MG63 (cell line): Measurements from ENCODE around the gene TMC8. TPM values are rescaled to one million over a fixed set of nuclear protein-coding genes. Genes with fewer than 3 reads are reported as not detected.
"Not testable (repeated sequence)": the region's sequence is repeated elsewhere in the genome, so short reads cannot be mapped to it uniquely, and the experiment has no call there.

Experiments
- DNase-seq: peaks from one replicate; pipeline ENCODE4 v3.0.0-alpha.2; 2020
- H3K27me3 ChIP-seq: fragments of 250-450 bp; sonication (Bioruptor Pico); 2 replicates; pipeline ENCODE4 v1.5.1; 2020; ENCODE audit warnings: mild to moderate bottlenecking, moderate library complexity
- H3K36me3 ChIP-seq: fragments of 250-450 bp; sonication (Bioruptor Pico); 2 replicates; pipeline ENCODE4 v1.5.1; 2020; ENCODE audit warnings: mild to moderate bottlenecking, moderate library complexity
- H3K4me3 ChIP-seq: fragments of 250-450 bp; sonication (Bioruptor Pico); 2 replicates; pipeline ENCODE4 v1.5.1; 2020; ENCODE audit warnings: mild to moderate bottlenecking, moderate library complexity
- H3K9me3 ChIP-seq: fragments of 250-450 bp; sonication (Bioruptor Pico); 2 replicates; pipeline ENCODE4 v1.5.1; 2020; ENCODE audit warnings: mild to moderate bottlenecking, moderate library complexity
- total RNA-seq: library from RNA; depleted of rRNA; stranded (reverse); fragments of >200 nt; shearing (Covaris generic); gene quantifications from 2 replicates; pipeline ENCODE4 v1.2.3, GENCODE V29; 2014; ENCODE audit warnings: low replicate concordance

TMC8 gene
- total RNA-seq, 1 experiment from 2014 or later = not detected

DNA sequence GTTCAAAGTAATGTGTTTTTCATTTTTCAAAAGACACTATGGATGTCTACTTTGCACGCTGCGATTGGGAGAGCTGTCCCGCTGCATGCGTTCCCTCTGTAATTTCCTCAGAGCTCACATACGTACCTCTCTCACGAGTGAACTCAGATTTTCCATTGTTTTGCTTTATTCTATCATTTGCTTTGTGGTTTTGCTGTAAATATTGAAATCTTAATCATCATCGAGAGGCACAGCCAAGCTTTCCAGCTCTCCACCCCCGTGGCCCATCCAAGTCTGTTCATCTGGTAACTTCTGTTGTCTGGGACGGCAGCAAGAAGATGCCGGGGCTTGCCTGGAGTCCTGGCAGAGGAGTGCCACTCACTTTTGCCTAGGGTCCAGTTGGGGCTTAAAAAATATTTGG lies 23.1 kb upstream of the TMC8 start:
- Histone ChIP-seq H3K4me3 (no peak overlapping the region), H3K9me3 (no peaks in the 10 kb centered on the region)
- DNase-seq = no peak

DNA sequence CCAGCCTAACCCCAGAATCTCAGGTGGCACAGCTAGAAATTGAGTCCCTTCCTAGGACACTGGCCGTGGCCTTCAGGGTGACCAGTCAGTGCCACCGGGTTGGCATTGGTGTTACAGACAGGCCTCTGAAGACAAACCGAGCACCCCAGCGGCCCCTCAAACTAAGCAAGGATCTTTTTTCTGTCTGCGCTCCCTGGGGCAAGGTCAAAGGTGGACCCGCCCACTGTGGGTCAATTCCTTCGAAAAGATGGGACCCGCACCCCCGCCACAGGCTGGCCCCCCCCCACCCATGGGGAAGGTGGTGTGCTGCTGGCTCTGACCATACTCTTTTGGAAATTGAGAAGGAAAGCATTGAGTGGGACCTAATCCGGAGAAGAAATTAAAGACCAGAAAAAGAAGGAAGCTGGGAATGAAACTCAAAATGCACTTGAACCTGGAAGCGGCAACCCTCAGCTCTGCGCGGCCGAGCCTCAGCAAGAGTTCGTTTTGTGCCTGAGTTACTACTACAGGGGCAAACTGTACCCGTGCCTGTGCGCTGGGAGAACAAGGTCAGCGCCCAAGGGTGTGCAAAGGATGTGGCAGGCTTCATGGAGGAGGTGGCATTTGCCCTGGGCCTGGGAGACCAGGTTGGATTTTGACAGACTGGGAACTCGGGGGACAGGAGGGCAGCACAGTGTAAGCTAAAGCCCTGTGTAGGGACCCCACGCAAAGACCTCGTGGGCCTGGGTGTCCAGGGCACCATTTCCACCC lies 22.4 kb upstream of the TMC8 start:
- Histone ChIP-seq H3K36me3 (no peaks in the 10 kb centered on the region), H3K4me3 (no peak overlapping the region), H3K9me3 (no peaks in the 10 kb centered on the region), H3K27me3 (no peaks in the 10 kb centered on the region)
- DNase-seq = no peak

More for the DNA sequence above, 23.1 kb upstream of the TMC8 start:
- Histone ChIP-seq H3K36me3 (no peaks in the 10 kb centered on the region), H3K27me3 (no peaks in the 10 kb centered on the region)

DNA sequence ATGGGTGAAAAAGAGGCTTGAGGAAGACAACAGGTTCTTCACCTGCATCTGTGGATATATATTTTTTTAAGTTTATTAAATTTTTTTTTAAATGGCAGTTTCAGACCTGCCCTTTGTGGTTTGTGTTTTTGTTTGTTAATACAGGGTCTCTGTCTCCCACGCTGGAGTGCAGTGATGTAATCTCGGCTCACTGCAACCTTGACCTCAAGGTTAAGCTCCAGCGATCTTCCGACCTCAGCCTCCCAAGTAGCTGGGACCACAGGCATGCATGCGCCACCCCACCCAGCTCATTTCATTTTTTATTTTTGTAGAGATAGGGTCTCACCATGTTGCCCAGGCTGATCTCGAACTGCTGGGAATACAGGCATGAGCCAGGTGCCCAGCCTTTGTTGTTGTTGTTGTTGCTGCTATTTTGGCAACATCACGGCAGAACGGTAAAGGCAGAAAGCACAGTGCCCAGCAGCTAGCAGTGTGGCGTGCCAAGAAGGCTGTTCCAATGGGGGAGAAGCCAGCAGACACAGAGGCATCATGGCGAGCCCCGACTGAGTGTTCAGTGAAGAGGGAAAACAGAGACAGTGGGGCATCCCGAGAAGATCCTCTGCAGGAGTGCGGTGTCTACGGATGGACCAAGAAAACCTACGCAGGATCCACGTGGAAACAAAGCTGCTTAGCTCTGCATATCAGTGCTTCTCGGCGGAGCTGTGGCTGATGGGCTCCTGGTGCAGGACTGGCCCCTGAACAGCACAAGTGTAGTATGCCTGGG lies 21.7 kb upstream of the TMC8 start:
- H3K36me3 ChIP-seq = no peaks in the 10 kb centered on the region
- no peaks in the 10 kb centered on the region for H3K27me3 ChIP-seq
- no peak overlapping the region for H3K4me3 ChIP-seq
- H3K9me3 ChIP-seq = no peaks in the 10 kb centered on the region
- DNase-seq = no peak

DNA sequence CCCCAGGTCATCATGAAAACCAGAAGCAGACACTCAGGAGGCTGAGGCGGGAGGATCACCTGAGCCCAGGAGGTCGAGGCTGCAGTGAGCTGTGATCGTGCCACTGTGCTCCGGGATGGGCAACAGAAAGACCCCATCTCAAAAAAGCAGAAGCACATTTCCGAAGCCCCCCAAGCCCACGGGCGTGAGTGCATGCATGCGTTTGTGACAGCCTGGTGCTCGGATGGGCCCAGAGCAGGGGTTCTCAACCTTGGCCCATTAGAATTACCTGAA lies 21.1 kb upstream of the TMC8 start:
- Histone ChIP-seq H3K4me3 (no peak overlapping the region), H3K9me3 (no peaks in the 10 kb centered on the region), H3K27me3 (no peaks in the 10 kb centered on the region), H3K36me3 (no peaks in the 10 kb centered on the region)
- no peak for DNase-seq

DNA sequence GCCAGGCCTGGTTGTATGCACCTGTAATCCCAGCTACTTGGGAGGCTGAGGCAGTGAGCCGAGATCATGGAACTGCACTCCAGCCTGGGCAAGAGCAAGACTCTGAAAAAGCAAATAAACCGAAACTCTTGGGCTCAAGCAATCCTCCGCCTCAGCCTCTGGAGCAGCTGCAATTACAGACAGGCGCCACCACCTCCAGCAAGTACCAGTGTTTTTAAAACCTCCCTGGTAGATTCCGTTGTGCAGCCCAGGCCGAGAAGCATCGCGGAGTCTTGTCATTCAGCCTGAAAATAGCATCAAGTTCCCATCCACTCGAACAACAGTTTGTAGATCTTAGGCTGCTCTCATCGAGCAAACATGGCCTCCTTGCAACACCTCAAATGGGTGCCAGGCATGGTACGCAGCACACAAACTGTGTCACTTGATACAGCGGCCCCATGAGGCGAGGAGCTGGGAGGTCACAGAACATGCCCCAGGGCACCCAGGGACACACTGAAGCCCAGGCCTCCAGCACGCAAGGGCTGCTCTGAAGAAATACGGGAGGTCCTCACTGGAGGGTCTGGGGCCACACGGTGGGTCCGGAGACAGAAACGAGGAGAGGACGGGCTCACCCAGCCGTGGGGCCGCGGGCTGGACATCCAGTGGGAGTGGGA lies 20.1 kb upstream of the TMC8 start:
- H3K9me3 ChIP-seq = no peaks in the 10 kb centered on the region
- DNase-seq = no peak
- no peaks in the 10 kb centered on the region for H3K27me3 ChIP-seq
- H3K4me3 ChIP-seq = no peak overlapping the region
- H3K36me3 ChIP-seq = no peaks in the 10 kb centered on the region

DNA sequence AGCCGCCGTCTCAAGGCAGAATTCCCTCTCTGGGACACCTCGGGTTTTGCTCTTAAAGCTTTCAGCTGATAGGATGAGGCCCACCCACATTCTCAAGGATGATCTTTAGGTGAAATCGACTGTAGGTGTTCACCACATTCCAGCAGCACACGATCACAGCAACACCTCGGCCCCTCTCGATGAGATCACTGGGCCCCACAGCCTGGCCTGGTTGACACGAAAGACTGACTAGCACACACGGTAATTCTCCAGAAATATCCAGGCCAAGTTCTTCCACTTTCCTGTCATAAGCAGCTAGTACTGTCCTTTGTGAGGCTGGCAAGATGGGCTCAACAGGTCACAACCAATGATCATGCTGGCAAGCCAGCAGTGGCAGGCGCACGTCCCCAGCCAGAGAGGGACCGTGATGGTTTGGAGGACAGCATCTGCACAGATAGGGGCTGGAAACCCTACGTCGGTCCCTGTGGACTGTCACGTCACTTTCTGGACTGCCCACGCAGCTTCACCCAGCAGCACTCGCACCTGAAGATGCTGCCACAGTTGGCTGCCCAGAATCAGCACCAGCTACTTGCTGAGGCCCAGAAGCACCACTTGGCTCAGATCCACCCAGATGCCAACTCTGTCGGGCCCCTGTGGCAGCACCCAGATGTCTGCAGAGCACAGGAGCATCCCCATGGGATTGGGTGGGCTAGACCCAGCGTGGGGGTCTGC lies 19.4 kb upstream of the TMC8 start:
- no peaks in the 10 kb centered on the region for H3K36me3 ChIP-seq
- no peaks in the 10 kb centered on the region for H3K27me3 ChIP-seq
- DNase-seq = no peak
- no peaks in the 10 kb centered on the region for H3K9me3 ChIP-seq
- H3K4me3 ChIP-seq = no peak overlapping the region

DNA sequence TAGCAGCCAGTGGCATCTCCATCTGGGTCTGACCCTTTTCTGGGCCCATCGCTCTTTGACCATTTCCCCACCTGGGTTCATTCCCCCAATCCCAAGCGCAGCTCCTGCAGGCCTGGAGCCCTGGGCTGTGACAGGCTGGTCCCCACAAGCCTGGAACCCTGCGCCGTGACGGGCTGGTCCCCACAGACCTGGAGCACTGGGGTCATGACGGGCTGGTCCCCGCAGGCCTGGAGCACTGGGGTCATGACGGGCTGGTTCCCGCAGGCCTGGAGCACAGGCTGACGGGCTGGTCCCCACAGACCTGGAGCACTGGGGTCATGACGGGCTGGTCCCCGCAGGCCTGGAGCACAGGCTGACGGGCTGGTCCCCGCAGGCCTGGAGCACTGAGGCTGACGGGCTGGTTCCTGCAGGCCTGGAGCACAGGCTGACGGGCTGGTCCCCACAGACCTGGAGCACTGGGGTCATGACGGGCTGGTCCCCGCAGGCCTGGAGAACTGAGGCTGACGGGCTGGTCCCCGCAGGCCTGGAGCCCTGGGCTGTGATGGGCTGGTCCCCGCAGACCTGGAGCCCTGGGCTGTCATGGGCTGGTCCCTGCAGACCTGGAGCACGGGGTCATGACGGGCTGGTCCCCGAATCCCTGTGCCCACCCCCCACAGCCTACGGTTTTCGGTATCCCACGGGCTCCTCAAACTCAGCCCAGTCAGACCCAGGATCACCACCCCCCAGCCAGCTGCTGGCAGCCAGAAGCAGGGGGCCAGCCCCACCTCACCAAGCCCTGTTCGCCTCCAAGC lies 18.6 kb upstream of the TMC8 start:
- no peak for DNase-seq
- H3K36me3 ChIP-seq = no peaks in the 10 kb centered on the region
- H3K27me3 ChIP-seq = no peaks in the 10 kb centered on the region
- no peaks in the 10 kb centered on the region for H3K9me3 ChIP-seq
- no peak overlapping the region for H3K4me3 ChIP-seq

DNA sequence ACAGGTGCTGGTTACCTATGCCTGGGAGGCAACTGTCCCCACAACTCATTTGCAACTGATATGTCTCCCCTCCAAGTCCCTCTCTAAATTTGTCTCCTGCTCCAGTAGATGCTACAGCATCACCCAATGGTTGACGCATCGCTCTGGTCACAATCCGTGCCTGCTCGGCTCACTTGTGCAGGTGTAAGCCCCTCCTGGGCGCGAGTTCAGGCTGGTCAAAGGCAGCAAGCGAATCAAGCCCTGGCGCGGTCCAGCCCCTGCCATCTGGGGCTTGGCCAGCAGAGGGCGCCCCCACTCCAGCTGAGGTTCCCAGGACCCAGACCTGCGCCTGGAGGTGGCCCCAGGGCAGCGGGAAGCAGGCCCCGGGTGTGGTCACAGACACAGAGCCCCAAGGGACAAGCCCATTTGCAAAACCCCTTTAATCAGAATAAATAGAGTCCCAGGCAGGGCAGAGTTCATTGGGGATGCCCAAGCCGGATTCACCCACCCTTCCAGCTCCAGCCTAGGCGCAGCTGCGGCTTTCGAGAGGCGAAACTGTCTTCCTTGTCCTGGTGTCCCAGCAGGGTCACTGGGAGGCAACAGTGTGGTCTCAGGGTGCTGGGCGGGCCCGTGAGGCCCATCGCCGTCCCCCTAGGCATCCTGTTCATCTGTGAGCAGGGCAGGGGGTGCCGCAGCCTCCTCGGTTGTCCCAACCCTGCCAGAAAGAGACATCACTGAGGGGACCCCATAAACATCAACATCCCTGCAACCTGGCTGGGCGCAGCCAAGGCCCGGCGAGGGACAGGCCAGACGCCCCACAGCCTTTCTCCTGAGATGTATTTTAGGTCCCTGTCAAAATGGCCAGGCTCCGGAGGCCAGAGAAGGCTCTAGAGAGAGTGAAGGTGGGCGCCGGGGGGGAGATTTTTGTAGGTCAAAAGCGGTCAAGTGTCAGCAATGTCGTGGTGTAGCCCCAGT lies 17.8 kb upstream of the TMC8 start:
- no peak overlapping the region for H3K4me3 ChIP-seq

DNA sequence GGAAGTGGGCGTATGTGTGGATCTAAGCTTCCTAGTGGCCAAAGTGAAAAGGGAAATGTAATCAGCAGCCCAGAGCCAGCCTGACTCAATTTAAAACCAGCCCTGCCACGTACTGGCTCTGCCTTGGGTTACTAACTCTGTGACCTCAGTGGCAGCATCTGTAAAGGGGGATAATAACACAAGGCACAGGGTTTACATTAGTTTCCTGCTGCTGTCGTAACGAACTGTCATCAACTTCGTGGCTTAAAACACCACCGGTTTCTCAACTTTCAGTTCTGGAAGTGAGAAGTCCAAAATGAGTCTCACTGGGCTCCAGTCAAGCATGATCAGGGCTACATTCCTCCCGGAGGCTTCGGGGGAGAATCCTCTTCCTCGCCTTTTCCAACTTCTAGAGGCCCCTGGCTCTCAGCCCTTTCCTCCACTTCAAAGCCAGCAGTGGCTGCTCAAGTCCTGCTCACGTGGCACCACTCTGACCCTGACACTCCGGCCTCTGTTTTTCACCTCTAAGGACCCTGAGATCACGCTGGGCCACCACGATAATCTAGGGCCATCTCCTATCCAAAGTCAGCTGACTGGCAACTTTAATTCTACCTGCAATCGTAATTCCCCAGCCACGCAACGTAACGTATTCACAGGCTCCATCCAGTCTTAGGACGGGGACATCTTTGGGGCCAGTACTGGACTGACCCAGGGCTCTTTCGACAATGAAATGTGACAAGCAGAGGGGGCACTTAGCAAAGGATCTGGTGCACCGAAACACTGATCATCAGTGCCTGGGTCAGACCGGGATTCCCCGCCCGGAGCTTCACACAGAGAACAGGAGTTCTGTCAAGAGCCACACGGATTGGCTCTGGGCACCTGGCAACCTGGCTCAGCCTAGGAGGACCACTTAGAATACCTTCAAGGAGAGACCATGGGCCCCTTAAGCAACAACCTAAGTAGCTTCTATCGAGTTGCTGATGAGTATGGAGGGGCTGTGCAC lies 16.5 kb upstream of the TMC8 start:
- DNase-seq = no peak
- Histone ChIP-seq H3K36me3 (no peaks in the 10 kb centered on the region), H3K27me3 (no peaks in the 10 kb centered on the region)

More for the DNA sequence above, 17.8 kb upstream of the TMC8 start:
- DNase-seq = peak; percentile 63
- Histone ChIP-seq H3K27me3 (no peaks in the 10 kb centered on the region), H3K9me3 (no peaks in the 10 kb centered on the region), H3K36me3 (no peaks in the 10 kb centered on the region)

DNA sequence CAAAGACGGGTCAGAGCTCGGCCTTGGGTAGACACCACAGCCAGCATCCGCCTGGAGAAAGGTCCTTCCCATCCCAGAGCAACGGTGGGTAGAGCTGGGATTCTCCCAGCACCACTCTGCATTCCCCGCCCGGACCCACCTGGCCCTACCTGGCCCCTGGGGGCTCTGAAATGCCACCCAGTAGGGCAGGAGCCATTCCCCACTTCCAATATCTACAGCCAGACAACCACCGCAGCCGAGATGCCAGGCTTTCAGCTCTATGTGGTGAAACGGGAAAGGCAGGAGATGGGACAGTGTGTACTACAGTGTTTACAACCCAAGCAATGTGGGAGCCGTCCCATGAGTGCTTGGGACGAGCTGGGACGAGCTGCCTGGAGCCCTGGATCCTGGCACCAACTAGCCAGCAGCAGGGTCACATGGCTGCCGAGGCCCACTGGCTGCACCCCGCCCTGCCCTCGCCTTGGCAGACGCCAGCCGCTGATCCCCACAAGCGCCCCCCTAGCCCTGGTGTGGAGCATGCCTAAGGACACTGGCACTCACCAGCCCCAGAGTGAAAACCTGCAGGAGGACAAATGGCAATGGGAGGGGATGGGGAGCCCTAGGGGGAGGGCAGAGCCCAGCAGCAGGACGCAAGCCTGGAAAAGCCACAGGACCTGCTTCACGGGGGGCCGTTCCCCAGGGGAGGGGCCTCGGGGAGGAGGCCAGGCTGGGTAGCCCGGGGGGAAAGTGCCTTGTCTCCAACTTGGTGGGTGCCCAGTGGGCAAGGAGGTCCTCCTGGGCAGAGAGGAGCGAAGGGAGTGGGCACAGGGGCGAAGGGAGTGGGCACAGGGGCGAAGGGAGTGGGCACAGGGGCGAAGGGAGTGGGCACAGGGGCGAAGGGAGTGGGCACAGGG lies 15.5 kb upstream of the TMC8 start:
- Histone ChIP-seq H3K27me3 (no peaks in the 10 kb centered on the region), H3K9me3 (no peaks in the 10 kb centered on the region), H3K36me3 (no peaks in the 10 kb centered on the region), H3K4me3 (no peak overlapping the region)
- no peak for DNase-seq

More for the DNA sequence above, 16.5 kb upstream of the TMC8 start:
- H3K4me3 ChIP-seq = no peak overlapping the region
- H3K9me3 ChIP-seq = no peaks in the 10 kb centered on the region

DNA sequence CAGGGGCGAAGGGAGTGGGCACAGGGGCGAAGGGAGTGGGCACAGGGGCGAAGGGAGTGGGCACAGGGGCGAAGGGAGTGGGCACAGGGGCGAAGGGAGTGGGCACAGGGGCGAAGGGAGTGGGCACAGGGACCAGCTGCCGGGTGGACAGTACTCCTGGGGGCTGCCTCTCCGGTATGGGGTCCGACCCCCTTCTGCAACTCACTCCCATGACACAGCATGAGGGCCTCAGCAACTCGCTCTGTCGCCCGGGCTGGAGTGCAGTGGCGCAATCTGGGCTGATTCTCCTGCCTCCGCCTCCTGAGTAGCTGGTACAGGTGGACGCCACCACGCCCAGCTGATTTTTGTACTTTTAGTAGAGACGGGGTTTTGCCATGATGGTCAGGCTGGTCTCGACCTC lies 14.8 kb upstream of the TMC8 start:
- DNase-seq, H3K36me3 ChIP-seq, H3K9me3 ChIP-seq, H3K4me3 ChIP-seq, H3K27me3 ChIP-seq: not testable (repeated sequence)

DNA sequence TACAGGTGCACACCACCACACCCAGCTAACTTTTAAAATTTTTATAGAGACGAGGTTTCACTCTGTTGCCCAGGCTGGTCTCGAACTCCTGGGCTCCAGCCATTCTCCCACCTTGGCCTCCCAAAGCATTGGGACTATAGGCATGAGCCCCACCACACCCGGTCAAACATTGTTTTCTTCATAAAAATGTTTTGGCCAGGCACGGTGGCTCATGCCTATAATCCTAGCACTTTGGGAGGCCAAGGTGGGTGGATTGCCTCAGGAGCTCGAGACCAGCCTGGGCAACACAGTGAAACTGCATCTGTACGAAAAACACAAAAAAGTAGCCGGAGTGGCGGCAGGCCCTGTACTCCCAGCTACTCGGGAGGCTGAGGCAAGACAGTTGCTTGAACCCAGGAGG lies 14.2 kb upstream of the TMC8 start:
- Histone ChIP-seq H3K27me3 (no peaks in the 10 kb centered on the region), H3K9me3 (no peaks in the 10 kb centered on the region), H3K4me3 (no peak overlapping the region), H3K36me3 (no peaks in the 10 kb centered on the region)
- no peak for DNase-seq

DNA sequence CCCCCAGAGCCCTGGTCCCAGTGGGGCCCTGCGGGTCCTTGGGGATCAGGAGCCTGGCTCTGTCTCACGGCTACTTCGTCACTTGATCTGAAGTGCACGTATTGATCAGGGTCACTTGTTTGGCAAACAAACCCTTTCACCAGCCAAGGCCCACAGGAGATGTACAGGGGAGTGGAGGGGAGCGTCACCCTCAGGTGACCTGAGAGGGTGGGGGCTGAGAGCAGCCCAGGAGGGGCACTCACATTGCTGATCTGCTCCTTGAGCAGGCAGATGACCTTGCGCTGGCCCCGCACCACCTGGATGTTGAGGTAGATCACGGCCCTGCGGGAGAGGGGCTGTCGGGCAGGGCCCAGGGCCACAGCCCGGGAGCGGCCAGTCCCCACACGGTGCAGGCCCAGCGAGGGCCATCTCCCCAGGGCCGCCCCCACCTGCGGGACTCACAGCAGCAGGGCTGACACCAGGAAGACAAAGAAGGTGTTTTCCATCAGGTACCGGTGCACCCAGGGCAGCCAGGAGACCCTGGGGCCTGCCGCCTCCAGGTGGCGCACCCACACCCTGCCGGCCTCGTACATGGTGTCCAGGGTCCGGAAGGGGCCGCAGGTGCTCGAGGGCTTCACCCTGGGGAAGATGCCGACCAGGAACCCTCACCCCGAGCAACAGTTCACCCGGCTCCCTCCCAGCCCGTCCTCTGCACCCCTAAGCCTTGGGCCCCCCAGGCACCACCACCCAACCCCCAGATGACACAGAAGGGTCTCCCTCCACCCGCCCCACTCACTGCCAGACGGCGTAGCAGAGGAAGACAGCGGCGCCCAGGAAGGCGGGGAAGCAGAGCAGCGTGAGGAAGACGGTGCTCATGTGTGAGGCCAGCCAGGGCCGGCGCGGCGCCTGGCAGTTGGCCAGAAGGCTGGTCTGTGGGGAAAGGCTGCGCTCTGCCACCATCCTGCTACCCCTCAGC lies 13.3 kb upstream of the TMC8 start:
- H3K4me3 ChIP-seq = no peak overlapping the region
- DNase-seq = peak; percentile 41
- H3K9me3 ChIP-seq = no peaks in the 10 kb centered on the region
- no peaks in the 10 kb centered on the region for H3K27me3 ChIP-seq
- no peaks in the 10 kb centered on the region for H3K36me3 ChIP-seq
